Neutrophil (primary cell): ENCODE results near the gene NOX4.

Experiments
- H3K27ac ChIP-seq: fragments of 200-600 bp; sonication (generic); 2 replicates; pipeline ENCODE4 v1.5.1; 2016; ENCODE audit warnings: mild to moderate bottlenecking, moderate library complexity
- H3K27me3 ChIP-seq: fragments of 200-600 bp; sonication (generic); 2 replicates; pipeline ENCODE4 v1.6.0; 2016; ENCODE audit warnings: mild to moderate bottlenecking
- H3K36me3 ChIP-seq: fragments of 200-600 bp; sonication (generic); 2 replicates; pipeline ENCODE4 v1.5.1; 2017
- H3K4me1 ChIP-seq, 2 experiments: fragments of 200-600 bp in 1 of 2; sonication (generic) in 1 of 2; 1 replicate in 1 of 2; 2 replicates in 1 of 2; pipeline versions ENCODE4 v1.5.1 to v1.6.1; 2013 to 2016; ENCODE audit warnings: low read depth in 1 of 2, low read length in 1 of 2, mild to moderate bottlenecking in 1 of 2, moderate library complexity in 1 of 2; ENCODE audit not compliant: control insufficient read depth in 1 of 2, insufficient read depth in 1 of 2
- H3K4me3 ChIP-seq, 2 experiments: fragments of 200-600 bp in 1 of 2; sonication (generic) in 1 of 2; 1 replicate in 1 of 2; 2 replicates in 1 of 2; pipeline ENCODE4 v1.5.1; 2013 to 2016; ENCODE audit warnings: low read depth in 1 of 2, low read length in 1 of 2, mild to moderate bottlenecking in 1 of 2, moderate library complexity in 1 of 2
- H3K9me3 ChIP-seq: fragments of 200-600 bp; sonication (generic); 2 replicates; pipeline ENCODE4 v1.5.1; 2016
- TF ChIP-seq, protein P1 (sequence below): fragments of 200-600 bp; sonication (generic); IDR thresholded peaks from 2 replicates; pipeline ENCODE4 v1.5.1; 2016; ENCODE audit warnings: antibody characterized with exemption

NOX4 gene

DNA sequence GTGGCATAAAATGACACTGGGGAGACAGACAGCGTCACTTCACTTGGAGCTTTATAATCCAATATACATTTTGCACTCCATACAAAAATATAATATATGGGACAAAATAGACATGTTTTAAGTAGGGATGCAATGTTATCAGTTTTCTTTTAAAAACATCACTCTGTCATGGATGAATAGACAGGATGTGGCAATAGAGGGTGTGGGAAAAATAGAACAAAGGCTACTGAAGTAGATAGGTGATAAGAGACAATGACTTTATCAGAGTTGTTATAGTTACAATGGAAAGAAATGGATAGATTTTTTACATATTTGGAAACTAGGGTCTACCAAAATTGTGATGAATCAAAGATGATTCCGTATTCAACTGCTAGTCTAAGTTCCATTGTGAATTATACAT, 13.1 kb upstream of the NOX4 start:
- no peaks in the 10 kb centered on the region for H3K36me3 ChIP-seq
- H3K4me3 ChIP-seq, result no peak overlapping the region
- H3K27ac ChIP-seq, result no peak overlapping the region
- no peaks in the 10 kb centered on the region for H3K9me3 ChIP-seq
- TF ChIP-seq, protein P1, sequence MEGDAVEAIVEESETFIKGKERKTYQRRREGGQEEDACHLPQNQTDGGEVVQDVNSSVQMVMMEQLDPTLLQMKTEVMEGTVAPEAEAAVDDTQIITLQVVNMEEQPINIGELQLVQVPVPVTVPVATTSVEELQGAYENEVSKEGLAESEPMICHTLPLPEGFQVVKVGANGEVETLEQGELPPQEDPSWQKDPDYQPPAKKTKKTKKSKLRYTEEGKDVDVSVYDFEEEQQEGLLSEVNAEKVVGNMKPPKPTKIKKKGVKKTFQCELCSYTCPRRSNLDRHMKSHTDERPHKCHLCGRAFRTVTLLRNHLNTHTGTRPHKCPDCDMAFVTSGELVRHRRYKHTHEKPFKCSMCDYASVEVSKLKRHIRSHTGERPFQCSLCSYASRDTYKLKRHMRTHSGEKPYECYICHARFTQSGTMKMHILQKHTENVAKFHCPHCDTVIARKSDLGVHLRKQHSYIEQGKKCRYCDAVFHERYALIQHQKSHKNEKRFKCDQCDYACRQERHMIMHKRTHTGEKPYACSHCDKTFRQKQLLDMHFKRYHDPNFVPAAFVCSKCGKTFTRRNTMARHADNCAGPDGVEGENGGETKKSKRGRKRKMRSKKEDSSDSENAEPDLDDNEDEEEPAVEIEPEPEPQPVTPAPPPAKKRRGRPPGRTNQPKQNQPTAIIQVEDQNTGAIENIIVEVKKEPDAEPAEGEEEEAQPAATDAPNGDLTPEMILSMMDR, result no peak
- H3K4me1 ChIP-seq, result no peaks in the 10 kb centered on the region
- H3K27me3 ChIP-seq, result no peaks in the 10 kb centered on the region

DNA sequence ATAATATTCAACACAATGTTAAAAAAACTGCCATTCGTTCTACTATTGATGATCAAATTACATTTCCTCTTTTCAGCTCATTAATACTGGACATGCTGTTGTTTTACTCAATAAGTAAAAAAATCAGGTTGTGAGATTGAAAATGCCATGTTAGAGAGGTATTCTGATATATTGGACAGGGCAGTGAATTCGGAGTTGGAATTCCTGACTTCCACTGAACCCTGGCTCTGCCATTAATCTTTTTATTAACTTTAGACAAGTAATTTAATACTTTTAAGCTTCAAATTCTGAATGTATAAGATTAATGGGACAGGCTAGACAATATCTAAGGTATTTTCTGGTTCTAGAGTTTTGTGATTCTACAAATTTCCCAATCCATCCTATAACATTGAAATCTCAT, 12.2 kb upstream of the NOX4 start:
- Histone ChIP-seq H3K27me3 (no peaks in the 10 kb centered on the region), H3K36me3 (no peaks in the 10 kb centered on the region), H3K4me1 (no peaks in the 10 kb centered on the region), H3K4me3 (no peak overlapping the region), H3K9me3 (no peaks in the 10 kb centered on the region), H3K27ac (no peak overlapping the region)
- TF ChIP-seq, protein P1, result no peak

DNA sequence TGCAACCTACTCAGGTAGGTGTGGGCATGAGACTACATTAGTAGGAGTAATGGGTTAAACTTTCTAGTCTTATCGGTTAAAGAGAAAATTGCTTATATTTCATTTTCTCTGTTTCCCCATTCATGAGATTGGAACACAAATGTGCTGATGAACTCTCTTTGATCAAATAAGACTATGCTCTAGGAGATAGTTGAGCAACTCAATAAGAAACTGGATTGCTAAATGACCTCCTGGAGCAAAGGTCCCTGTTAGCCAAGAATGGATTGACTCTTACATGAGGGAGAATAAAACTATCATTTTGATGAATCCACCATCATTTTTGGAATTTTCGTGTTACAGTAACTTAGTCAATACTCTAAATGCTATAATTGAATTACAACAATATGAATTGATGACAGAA, 11.1 kb upstream of the NOX4 start:
- H3K27me3 ChIP-seq, result no peaks in the 10 kb centered on the region
- H3K36me3 ChIP-seq, result no peaks in the 10 kb centered on the region
- H3K9me3 ChIP-seq, result no peaks in the 10 kb centered on the region
- TF ChIP-seq, protein P1, result no peak
- H3K27ac ChIP-seq, result no peak overlapping the region
- H3K4me3 ChIP-seq, result no peak overlapping the region
- no peaks in the 10 kb centered on the region for H3K4me1 ChIP-seq

DNA sequence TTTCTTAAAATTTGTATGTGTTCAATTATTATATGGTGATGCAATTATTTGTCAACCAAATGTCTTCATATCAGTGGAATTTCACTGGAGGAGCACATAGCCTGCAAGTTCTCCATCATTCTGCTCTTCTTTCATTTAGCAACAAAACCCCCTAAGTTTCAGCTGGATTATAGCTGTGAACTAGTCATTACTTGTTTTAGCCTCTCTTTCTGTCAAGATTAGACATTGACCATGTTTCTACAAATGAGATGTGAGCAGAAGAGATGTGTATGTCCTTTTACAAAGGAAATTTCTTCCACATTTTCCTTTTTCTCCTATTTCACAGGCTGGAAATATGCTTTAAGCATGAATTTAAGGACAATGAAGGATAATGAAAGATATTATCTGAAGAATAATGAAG, 9.2 kb upstream of the NOX4 start:
- no peak overlapping the region for H3K4me3 ChIP-seq
- H3K36me3 ChIP-seq, result no peaks in the 10 kb centered on the region
- TF ChIP-seq, protein P1, result no peak

DNA sequence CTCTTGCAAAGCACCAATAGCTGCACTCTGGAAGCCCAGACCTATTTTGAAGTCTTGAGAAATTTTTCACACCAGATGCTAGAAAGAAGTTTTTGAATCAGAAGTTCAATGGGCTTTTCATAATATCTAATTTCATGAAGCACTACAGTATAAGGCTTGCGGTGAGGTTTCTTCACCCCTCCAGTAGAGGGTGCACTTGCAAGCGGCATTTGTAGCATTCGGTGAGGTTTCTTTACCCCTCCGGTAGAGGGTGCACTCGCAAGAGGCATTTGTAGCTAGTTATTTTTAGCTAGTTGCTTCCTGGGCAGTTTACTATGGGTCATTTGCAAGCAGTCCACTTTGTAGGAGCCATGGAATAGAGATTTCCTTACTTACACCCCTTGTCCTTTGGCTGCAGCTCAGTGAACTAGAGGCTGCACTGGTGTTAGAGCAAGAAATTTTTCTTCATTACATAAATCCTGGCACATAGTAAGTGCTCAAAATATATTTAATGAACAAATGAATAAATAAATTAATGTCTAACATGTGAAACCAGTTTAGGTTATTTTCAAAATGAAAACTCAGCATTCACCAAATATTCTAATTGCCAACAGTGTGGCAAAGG, 7.8 kb upstream of the NOX4 start:
- H3K27ac ChIP-seq, result no peak overlapping the region
- no peaks in the 10 kb centered on the region for H3K27me3 ChIP-seq
- no peaks in the 10 kb centered on the region for H3K4me1 ChIP-seq
- TF ChIP-seq, protein P1, result no peak
- no peaks in the 10 kb centered on the region for H3K36me3 ChIP-seq
- no peaks in the 10 kb centered on the region for H3K9me3 ChIP-seq
- H3K4me3 ChIP-seq, result no peak overlapping the region

More for the DNA sequence above, 9.2 kb upstream of the NOX4 start:
- Histone ChIP-seq H3K4me1 (no peaks in the 10 kb centered on the region), H3K9me3 (no peaks in the 10 kb centered on the region), H3K27me3 (no peaks in the 10 kb centered on the region), H3K27ac (no peak overlapping the region)

DNA sequence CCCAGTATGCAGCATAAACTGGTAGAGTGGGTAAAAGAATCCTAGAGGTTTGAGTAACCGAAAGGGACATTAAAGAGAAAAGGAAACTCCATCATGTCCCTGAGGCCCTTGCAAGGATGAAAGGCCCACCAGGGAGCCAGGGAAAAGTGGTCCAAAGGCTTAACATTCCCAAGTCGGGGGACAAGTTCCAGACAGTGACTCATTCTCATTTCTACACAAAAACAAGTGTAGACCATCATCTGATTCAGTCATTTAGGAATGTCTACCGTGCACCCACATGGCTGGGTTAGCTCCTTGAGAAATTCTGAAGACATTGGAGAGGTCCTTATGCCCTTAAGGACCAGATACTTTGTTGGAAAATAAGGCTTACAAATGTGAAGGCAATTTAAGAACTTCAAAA, 4.8 kb upstream of the NOX4 start:
- H3K4me1 ChIP-seq, result no peaks in the 10 kb centered on the region

More for the DNA sequence above, 4.8 kb upstream of the NOX4 start:
- TF ChIP-seq, protein P1, result no peak
- Histone ChIP-seq H3K27ac (no peak overlapping the region), H3K36me3 (no peaks in the 10 kb centered on the region), H3K4me3 (no peak overlapping the region), H3K27me3 (peaks cover 17% of the 10 kb centered on the region), H3K9me3 (no peaks in the 10 kb centered on the region)
